ENCODE measurements around the gene MUC20.

DNA sequence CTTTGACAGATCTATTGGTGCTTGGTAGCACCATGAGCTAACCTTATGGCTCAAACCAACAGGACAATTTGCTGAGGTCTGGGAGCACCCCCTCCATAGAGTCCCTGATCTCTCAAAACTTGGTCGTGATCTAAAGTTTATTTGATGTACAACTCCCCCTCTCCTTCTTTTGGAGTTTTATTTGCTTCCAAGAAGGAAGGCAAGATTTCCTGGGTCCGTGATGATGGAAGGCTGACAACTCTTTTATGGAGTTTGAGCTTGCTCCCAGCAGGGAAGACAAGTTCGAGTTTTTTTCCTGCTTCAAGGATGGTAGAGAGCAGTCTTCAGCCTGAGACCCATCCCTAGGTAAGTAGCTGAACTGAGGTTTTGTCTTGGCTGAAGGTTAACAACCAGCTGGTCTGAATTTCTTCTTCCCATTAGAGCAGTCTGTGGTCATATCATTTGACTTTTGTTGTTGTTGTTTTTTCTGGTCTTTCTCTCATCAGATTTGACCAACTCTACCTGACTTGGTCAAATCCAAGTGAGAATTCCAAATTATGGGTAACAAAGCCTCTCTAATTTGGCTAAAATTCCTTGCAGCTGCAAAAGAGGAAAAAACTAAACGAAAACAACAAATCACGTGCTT, 2.8 kb upstream of the MUC20 start:
- TF ChIP-seq, protein P1, sequence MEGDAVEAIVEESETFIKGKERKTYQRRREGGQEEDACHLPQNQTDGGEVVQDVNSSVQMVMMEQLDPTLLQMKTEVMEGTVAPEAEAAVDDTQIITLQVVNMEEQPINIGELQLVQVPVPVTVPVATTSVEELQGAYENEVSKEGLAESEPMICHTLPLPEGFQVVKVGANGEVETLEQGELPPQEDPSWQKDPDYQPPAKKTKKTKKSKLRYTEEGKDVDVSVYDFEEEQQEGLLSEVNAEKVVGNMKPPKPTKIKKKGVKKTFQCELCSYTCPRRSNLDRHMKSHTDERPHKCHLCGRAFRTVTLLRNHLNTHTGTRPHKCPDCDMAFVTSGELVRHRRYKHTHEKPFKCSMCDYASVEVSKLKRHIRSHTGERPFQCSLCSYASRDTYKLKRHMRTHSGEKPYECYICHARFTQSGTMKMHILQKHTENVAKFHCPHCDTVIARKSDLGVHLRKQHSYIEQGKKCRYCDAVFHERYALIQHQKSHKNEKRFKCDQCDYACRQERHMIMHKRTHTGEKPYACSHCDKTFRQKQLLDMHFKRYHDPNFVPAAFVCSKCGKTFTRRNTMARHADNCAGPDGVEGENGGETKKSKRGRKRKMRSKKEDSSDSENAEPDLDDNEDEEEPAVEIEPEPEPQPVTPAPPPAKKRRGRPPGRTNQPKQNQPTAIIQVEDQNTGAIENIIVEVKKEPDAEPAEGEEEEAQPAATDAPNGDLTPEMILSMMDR (IDR thresholded peaks at IDR 0.05): no peak
- TF ChIP-seq POLR2A (IDR thresholded peaks at IDR 0.05): no peak

All from testis (tissue), 2 donors.